Measurements from ENCODE around the gene PSMD7.
A peak's percentile ranks its signal among the peaks of the same experiment; 100 is the strongest.
"Not testable (repeated sequence)": the region's sequence is repeated elsewhere in the genome, so short reads cannot be mapped to it uniquely, and the experiment has no call there.

The PSMD7 gene

GRCh38 chr16:74298104-74298503 is 1.5 kb downstream of the PSMD7 start:
- no peak for DNase-seq

GRCh38 chr16:74302341-74302740 is 5.7 kb downstream of the PSMD7 start:
- DNase-seq = no peak

DNA sequence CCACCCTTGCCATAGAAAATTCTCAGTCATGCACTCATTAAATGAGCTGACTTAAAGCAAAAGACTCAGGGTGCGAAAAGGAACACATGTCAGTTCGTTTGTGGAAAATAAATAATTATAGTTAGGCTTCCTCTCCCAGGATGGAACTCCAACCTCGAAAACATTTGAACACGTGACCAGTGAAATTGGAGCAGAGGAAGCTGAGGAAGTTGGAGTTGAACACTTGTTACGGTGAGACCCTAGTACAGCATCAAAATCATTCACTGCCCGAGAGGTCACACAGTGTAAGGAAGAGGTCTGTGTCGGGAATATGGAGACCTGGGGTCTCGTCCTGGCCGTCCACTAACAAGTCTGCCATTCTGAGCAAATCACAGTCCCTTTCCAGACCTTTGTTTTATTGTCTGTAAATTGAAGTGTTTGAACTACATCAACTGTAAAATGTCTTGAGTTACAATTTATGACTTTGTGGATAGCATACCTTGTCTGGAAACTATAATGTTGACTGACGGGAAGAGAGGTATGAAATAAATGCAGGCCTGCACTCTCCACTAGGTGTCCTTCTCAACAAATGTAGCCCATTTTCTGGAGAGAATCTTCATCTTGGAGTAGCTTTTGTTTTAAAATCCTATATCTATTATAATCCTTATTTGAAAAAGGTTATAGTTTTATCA is 7.7 kb downstream of the PSMD7 start:
- DNase-seq = peak in 1 of 3 donors; percentile 9

GRCh38 chr16:74304835-74305176 is 8.2 kb downstream of the PSMD7 start:
- no peak for DNase-seq

DNA sequence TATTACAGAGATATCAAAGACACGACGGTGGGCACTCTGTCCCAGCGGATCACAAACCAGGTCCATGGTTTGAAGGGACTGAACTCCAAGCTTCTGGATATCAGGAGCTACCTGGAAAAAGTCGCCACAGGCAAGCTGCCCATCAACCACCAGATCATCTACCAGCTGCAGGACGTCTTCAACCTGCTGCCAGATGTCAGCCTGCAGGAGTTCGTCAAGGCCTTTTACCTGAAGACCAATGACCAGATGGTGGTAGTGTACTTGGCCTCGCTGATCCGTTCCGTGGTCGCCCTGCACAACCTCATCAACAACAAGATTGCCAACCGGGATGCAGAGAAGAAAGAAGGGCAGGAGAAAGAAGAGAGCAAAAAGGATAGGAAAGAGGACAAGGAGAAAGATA is 8.7 kb downstream of the PSMD7 start:
- DNase-seq = no peak

DNA sequence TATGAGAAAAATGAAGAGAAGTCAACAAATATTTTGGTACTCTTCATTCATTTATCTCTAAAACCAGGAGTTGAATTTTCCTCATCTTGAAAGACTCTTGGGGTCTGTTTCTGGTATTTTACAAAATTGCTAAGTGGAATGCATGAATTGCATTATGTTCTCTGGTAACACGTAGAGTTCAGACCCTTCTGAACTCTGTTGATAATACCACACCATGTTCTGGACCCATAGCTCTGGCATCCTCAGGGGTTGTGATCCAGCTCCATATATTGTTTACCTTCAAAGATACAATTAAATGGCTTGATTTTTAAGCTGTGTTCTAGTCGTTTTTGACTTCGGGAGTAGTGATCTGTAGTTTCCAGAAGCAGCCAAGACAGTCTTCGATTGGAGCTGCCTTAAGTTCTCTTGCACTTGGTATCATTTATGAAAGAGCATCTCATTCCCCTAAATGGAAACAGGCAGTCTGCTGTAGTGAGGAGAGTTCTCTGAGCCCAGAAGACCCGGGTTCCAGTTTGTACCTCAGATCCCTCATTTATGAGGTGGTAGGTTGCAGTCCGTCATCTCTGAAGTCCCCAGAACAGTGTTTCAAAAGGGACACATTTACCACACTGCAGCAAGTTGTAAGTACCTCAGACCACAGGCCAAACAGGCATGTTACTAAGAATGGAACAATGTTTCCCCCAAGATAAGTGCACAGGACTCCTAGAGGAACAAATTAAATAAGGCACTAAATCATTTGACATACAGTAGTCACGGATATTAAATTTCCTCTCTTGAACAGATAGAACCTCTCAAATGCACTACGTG is 9.6 kb downstream of the PSMD7 start:
- DNase-seq = no peak

- no peak for DNase-seq
These were observed 10.8 kb downstream of the PSMD7 start for GRCh38 chr16:74307383-74307782.

DNA sequence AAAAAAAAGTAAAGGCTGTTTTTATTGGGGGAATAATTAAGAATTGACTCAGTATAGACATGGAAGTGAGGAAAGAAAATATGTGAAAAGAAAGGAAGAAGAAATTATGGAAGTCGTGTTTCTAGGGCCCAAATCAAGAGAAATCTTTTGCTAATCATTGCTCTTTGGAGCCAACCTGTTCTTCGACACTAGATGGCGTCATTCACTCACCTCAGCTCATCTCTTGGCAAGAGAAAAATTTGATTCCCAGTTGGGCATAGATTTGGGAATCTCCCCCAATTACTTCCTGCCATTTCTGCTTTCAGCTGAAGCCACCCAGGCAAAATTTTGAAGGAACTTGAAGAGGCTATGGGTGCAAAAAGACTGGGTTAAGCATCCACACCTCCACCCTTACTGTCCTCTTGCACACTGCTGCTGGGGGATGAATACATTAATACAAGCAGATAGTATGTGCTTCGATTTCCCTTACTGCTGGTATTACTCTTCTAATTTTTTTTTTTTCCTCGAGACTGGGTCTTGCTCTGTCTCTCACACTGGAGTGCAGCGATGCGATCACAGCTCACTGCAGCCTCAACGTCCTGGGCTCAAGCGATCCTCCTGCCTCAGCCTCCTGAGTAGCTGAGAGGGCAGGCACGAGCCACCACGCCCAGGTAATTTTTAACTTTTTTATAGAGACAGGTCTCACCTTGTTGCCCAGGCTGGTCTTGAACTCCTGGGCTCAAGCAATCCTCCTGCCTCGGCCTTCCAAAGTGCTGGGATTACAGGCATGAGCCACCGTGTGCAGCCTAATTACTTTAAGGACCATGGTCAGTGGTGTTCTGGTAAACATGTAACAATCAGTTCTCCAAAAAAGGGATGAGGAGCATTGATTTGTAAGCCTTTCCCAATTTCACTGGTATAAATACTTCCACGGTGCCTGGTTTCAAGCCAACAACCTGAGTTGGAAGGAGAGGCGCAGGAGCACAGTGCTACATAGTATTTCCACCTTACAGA is 13.5 kb downstream of the PSMD7 start:
- DNase-seq = peak; percentile 57 to 72 (median 68)

- DNase-seq = peak in 1 of 3 donors; percentile 14
These were observed 18.4 kb downstream of the PSMD7 start for GRCh38 chr16:74315059-74315458.

GRCh38 chr16:74320707-74321106 is 24.1 kb downstream of the PSMD7 start:
- peak in 1 of 3 donors; percentile 12 for DNase-seq

DNA sequence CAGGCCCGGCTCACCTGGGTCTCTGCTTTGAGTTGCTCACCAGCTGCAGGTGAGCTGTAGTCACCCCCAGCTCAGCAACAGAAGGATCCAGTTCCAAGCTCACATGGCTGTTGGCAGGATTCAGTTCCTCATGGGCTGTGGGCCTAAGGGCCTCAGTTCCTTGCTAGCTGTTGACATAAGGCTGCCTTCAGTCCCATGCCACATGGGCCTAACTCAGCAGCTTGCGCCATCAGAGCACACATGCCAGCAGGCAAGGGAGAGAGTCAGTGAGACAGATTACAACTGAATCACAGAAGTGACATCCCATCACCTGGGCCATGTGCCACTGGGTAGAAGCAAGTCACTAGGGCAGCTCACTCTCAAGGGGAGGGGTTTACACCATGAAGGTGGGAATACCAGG is 24.7 kb downstream of the PSMD7 start:
- peak; percentile 16 to 31 (median 24) for DNase-seq

DNA sequence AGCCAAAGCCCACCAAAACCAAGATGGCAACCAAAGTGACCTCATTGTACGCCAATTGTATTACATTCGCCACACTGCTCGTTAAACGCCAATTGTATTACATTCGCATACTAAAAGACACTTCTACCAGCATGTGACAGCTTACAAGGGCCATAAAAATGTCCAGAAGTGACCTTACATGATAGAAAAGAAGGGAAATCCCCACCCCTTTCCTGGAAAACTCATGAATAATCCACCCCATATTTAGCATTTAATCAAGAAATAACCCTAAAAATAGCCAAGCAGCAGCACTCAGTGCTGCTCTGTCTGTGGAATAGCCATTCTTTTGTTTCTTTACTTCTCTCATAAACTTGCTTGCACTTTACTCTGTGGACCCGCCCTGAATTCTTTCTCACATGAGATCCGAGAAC is 25.7 kb downstream of the PSMD7 start:
- DNase-seq = peak in 2 of 3 donors; percentile 8 to 45

DNA sequence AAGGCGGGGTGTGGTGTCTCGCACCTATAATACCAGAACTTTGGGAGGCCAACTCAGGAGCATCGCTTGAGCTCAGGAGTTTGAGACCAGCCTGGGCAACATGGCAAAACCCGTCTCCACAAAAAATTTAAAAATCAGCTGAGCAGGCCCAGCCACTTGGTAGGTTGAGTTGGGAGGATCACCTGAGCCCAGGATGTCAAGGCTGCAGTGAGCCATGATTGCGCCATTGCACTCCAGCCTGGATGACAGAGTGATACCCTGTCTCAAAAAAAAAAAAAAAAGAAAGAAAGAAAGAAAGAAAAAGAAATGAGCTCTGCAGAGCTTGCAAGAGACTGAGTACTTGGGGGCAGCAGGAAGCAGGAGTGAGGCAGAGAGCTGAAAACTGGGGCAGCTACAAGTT is 28.2 kb downstream of the PSMD7 start:
- not testable (repeated sequence) for DNase-seq

DNA sequence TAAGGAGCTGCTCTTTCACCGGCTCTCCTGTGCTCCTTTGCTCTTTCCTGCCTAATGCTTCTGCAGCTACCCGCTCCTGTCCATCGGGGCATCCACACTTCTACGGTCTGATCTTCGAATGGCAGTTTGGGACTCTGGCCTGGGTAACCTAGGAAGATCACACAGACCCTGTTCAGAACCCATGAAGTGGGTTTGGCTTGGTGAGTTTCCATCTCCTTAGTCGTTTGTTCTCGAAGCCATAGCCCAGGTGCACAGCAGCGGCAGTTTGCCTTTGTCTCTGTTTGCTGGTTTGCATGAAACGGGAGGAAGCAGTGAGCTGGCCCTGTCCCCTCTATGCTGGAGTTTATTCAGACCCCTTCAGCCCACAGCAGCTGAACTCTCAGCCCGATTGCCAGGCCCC is 29.0 kb downstream of the PSMD7 start:
- DNase-seq = no peak

- not testable (repeated sequence) for DNase-seq
These were observed 31.7 kb downstream of the PSMD7 start for GRCh38 chr16:74328346-74328745.

- DNase-seq = not testable (repeated sequence)
These were observed 35.9 kb downstream of the PSMD7 start for GRCh38 chr16:74332469-74332868.

DNA sequence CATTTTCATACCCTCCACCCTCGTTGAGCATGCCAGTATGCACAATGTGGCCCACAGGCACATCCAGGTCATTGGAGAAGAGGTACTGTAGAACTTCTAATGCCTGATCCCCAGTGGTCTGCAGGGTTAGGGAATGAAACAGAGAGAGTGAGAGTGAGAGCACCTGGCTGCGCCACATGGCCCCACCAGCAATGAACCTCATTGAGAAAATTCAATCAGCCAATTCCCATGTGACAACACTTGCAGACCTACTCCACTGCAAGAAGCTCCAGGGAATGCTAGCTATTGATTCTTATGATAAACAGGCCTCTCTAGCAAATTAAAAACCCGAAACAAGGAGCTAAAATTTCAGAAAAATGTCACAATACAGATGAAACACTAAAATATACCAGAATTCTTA is 40.9 kb downstream of the PSMD7 start:
- DNase-seq = not testable (repeated sequence)

DNA sequence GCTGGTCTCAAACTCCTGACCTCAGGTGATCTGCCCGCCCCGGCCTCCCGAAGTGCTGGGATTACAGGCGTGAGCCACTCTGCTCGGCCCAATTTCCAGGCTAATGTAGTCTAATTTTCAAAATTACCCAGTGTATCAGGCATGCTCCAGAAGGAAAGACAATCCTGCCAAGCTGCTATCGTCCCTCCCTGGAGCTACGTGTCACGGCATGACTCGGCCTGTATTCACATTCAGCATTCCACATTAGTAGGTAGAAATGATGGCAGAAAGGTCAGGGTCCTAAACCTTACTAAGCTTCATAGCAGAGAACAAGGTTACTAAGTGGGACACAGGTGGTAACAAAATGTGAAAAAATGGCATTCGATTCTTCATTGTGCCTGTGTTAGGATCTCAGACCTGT is 42.6 kb downstream of the PSMD7 start:
- not testable (repeated sequence) for DNase-seq

DNA sequence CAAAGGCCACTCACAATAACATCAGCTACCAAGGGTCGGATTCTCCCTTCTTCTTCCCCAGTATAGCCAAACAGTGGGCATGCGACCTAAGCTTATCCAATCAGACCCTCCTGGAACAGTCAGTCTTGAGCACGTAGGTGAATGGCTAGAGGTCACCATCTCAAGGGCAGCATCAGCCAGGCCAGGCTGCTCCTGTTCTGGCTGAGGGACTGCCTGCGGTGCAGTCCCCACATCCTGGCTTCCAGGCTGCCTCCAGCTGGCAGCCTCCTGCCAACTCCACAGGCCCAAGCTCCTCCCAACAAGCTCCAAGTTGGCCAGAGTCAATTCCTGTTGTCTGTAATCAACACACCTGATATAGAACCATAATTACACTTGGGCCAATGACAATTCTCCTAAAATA is 56.4 kb downstream of the PSMD7 start:
- not testable (repeated sequence) for DNase-seq
